Peyer's patch (tissue), 4 donors: ENCODE measurements around the gene PSMD9.

Experiments
- POLR2A ChIP-seq, 2 donors: fragments of 450-650 bp; IDR thresholded peaks; one replicate each; pipeline ENCODE4 v1.5.1; 2017; ENCODE audit warnings: antibody characterized with exemption in 2 of 2, mild to moderate bottlenecking in 2 of 2, moderate library complexity in 2 of 2
- TF ChIP-seq, protein P1 (sequence below), 6 experiments: fragments of 450-650 bp in 4 of 6; fragments of 200-600 bp in 2 of 6; sonication (generic) in 1 of 6; IDR thresholded peaks; one replicate each; pipeline ENCODE4 v1.5.1; 2017 to 2019; ENCODE audit warnings: antibody characterized with exemption in 6 of 6, mild to moderate bottlenecking in 3 of 6, moderate library complexity in 1 of 6

DNA sequence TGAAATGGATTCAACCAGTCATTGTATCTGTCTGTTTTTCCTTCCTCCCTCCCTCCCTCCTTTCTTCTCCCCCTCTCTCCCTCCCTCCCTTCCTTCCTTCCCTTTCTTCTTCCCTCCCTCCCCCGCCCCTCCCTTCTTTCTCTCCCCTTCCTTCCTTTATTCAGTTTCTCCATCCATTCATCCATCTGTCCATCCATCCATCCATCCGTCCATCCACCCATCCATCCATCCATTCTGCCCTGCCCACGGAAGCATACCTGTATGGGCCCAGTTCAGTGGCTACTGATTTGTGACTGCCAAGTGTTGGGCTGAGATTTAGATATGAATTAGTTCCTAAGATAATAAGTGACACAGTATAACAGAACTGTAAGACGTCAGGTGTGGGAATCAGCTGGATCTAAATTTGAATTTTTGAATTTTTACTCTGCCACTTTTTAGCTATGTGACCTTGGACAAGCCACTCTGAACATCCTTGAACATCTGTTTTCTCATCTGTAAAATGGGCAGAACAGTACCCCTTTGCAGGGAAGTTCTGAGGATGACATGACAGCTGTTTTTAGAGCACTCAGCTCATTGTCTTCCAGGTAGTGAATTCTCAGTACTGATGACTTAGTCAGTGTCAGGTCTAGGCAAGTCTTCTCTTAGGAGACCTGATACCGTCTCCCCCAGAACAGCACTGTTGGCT, 72.7 kb downstream of the PSMD9 start:
- TF ChIP-seq POLR2A (IDR thresholded peaks at IDR 0.05): no peak
- TF ChIP-seq, protein P1, sequence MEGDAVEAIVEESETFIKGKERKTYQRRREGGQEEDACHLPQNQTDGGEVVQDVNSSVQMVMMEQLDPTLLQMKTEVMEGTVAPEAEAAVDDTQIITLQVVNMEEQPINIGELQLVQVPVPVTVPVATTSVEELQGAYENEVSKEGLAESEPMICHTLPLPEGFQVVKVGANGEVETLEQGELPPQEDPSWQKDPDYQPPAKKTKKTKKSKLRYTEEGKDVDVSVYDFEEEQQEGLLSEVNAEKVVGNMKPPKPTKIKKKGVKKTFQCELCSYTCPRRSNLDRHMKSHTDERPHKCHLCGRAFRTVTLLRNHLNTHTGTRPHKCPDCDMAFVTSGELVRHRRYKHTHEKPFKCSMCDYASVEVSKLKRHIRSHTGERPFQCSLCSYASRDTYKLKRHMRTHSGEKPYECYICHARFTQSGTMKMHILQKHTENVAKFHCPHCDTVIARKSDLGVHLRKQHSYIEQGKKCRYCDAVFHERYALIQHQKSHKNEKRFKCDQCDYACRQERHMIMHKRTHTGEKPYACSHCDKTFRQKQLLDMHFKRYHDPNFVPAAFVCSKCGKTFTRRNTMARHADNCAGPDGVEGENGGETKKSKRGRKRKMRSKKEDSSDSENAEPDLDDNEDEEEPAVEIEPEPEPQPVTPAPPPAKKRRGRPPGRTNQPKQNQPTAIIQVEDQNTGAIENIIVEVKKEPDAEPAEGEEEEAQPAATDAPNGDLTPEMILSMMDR (IDR thresholded peaks at IDR 0.05): no peak
